NCI-H2196 treated with DMSO at 0.1 percent for 48 hours (cell line): Measurements from ENCODE around the gene ZNF764.
A peak's percentile ranks its signal among the peaks of the same experiment; 100 is the strongest.
"Not testable (repeated sequence)": the region's sequence is repeated elsewhere in the genome, so short reads cannot be mapped to it uniquely, and the experiment has no call there.

ENCODE experiments used
- DNase-seq: peaks from one replicate; lab custom pipeline; 2025; ENCODE audit not compliant: unreplicated experiment; lab: John Stamatoyannopoulos, UW

ZNF764 gene

DNA sequence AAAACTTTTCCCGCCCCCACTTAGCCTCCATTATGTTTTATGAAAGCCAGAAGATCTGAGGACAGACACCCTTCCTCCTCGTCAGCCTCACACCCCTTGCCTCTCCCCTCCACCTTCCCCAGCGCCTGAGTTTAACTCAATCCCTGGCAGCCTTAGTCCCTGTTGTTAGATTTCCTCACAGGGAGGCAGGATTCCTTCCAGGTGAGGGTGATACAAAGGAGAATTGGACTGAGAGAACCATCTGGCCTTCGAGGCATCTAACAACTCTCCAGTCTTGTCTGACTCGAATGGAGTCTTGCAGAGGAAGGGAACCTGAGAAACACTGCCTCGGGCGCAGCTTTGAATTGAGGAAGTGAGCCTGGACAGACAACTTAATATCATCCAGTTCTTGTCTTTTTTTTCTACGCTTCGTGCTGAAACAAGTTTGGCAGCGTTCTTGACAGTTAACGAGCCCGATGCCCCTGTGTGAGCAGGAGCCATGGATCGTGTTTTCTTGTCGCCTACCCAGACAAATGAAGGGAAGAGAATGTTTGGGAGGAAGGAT lies 30.5 kb downstream of the ZNF764 start:
- no peak for DNase-seq

DNA sequence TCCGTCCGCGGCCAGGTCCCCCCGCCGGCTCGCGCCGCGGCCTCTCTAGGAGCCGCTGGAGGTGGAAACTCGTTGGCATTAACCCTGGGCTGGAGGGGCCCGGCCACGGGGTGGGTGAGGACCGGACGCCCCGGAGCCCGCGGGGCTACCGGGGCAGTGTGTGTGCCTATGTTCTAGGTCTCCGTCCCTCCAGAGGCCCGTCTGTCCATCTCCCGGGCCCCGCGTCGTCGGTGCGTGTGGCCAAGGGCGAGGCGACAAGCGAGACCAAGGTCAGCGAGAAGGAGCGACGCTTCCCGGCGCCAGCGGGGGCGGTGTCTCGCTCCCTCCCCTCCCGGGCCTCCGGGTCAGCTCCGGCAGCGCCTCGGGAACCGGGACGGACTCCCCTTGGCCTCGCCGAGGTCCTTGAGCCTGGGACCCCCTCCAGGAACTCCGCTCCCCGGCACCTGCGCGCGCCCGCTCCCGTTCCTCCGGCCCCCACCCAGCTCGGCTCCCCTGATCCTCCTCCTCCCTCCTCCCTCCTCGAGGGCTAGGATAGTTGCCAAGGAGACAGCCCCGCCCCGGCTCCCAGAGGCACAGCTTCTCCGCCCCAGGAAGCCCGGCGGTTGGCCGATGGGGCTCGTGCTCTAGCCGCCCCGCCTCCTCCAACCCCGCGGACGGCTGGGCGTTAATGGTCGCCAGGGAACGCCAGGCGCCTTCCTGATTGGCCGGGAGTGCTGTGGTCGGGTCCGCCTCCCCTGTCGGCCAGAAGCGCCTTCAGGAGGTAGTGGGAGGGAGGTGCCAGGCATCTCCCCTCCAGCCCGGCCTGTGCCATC lies 31.1 kb downstream of the ZNF764 start:
- peak; percentile 98 for DNase-seq

DNA sequence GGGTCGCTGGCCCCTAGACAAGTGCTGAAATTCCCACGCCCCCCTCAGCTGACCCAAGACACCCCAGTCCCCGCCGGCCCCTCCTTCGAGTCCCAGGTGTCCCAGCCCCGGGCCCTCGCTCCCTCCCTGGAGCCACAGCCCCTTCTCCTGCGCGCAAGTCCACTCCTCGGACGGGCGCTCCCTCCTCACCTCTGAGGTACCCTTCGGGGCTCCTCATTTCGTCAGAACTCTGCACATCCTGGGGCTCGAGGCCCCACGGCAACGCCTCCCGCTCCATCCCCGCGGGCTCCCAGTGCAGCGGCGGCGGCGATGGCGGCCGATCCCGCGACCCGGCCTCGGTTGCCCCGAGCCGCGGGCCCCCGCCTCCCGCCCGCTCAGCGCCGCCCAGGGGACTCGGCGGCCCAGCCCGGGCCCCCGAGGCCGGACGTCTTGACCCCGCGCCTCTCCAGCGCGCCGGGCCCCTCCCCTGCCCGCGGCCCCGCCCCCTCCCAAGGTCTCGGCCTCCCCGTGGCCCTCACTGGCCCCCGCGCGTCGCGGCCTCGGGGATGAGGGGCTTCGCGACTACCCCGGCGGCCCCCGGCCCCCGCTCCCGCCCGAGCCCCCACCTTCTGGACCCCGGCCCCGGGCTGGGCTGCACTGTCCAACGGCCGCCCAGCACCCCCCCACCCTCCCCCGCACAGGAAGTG lies 31.9 kb downstream of the ZNF764 start, which contains the start of gene ZNF768:
Gene ZNF768, minus strand, starts transcription at position 430 of the 686 bp plus-strand sequence. Its CDS starts 153 bp downstream, at position 277.
- DNase-seq, result no peak

DNA sequence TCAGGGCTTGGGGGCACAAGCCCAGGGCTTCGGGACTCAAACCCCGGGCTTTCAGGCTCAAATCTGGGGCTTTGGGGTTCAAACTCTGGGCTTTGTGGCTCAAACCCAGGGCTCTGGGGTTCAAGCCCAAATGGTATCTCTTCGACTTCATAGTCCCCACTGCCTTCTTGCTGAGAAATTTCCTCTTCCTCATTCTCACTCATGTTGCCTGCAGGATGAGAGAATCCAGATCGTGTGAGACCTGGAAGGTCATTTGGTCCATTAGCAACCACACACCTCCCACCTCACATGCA lies 32.4 kb downstream of the ZNF764 start:
- no peak for DNase-seq

DNA sequence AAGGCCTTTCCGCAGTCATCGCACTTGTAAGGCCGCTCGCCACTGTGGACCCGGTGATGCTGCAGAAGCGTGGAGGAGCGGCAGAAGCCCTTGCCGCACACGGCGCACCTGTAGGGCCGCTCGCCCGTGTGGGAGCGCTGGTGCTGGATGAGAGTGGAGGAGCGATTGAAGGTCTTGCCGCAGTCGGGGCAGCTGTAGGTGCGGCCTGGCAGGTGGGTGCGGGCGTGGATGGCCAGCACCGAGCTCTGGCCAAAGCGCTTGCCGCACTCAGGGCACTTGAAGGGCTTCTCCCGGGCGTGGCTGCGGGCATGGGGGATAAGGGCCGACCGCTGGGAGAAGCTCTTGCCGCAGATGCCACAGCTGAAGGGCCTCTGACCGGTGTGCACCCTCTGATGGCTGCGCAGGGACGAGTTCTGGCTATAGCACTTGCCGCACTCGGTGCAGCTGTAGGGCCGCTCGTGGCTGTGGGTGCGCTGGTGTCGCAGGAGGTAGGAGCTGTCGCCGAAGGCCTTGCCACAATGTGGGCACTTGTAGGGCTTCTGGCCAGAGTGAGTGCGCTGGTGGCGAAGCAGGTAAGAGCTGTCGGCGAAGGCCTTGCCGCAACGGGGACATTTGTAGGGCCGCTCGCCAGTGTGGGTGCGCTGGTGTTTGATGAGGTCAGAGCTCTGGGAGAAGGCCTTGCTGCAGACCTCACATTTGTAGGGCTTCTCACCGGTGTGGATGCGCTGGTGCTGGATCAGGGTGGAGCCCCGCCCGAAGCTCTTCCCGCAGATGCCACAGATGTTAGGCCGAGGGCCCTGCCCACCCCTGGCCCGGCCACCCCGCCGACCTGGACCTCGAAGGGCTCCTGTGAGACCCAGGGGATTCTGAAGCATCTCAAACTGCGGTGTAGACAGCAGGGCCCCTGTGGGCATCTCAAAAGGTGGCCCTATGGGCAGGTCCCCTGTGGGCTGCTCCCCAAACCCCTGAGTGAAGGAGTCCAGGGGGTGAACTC lies 33.3 kb downstream of the ZNF764 start:
- DNase-seq, result no peak

DNA sequence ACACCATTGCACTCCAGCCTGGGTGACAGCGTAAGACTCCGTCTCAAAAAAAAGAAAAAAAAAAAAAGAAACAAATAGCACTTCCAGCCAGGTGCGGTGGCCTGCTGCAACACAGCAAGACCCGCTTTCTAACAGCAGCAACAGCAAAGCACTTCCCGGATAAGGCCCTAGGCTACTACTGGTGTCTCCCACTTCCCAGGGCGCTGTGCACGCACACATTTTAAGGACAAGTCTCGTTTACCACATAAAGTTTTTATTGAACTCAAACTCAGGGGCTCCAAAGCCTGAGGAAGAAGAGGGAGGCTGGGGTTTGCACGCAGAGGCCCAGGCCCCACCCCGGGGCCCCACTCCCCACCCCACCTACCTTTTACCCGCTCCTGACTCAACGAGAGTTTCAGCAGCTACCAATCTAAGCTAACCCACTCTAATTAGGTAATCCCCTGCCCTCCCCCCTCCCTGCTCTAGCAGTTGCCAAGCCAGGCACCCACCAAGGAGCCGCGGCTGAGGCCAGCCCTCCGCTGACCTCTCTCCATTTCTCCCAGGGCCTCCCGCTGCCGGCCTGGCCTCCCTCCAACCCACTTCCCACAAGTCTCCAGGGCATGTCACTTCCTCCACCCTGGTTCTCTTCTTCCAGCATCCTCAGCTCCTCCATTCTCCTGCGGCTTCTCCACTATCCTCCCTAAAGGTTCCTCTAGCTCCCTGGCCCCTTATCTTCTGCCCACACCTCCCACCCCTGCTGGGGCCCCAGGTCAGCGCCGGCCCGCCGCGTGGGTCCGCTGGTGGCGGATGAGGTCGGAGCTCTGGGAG lies 34.2 kb downstream of the ZNF764 start:
- DNase-seq, result no peak

DNA sequence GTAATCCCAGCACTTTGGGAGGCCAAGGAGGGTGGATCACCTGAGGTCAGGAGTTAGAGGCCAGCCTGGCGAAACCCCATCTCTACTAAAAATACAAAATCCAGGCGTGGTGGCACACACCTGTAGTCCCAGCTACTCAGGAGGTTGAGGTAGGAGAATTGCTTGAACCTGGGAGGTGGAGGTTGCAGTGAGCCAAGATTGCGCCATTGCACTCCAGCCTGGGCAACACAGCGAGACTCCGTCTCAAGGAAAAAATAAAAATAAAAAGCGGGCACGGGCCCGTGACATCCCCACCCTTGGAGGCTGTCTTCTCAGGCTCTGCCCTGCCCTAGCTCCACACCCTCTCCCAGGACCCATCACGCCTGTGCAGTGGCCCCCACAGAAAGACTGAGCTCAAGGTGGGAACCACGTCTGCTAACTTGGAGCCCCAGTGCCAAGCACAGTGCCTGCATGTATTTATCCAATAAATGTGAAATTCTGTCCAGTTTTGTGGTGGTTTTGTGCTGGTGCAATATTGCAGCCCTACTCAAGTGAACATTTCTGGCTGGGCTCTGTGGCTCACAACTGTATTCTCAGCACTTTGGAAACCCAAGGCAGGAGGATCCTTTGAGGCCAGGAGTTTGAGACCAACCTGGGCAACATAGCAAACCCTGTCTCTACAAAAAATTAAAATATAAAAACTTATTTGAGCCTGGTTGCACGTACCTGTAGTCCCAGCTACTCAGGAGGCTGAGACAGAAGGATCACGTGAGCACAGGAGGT lies 35.3 kb downstream of the ZNF764 start:
- not testable (repeated sequence) for DNase-seq

DNA sequence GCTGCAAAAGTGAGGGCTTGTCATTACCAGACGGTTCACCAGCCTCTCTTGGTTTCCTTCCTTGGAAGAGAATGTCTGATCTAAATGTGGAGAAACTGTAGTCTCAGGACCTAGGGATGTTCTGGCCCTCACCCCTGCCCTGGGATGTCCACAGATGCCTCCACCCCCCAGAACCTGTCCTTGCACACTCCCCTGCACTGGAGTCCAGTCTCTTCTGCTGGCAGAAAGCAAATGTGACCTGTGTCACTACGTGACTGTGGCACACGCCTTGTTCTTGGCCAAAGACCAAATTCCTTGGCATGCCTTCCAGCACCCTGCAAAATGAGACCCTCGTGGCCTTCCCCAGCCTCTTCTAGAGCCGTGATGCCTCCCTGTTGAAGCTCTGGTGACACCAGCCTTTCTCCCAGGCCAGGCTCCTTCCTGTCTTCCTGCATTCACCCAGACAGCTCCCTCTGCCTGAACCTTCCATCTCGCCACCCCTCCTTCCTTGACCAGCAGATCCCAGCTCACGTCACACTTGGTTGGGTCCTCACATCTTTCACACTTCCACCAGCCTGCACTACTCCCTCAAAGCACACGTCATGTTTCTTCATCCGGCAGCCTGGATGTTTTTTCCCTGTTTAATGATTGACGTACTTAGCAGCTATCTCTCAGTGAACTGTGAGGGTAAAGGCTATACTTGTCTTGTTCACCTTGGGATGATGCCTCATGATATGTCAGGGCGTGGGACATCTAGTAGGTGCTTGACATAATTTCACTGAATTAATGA lies 36.1 kb downstream of the ZNF764 start:
- no peak for DNase-seq

DNA sequence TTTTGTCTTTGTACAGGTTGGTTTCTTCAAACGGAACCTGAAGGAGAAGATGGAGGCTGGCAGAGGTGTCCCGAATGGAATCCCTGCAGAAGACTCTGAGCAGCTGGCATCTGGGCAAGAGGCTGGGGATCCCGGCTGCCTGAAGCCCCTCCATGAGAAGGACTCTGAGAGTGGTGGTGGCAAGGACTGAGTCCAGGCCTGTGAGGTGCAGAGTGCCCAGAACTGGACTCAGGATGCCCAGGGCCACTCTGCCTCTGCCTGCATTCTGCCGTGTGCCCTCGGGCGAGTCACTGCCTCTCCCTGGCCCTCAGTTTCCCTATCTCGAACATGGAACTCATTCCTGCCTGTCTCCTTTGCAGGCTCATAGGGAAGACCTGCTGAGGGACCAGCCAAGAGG lies 36.7 kb downstream of the ZNF764 start:
- no peak for DNase-seq

DNA sequence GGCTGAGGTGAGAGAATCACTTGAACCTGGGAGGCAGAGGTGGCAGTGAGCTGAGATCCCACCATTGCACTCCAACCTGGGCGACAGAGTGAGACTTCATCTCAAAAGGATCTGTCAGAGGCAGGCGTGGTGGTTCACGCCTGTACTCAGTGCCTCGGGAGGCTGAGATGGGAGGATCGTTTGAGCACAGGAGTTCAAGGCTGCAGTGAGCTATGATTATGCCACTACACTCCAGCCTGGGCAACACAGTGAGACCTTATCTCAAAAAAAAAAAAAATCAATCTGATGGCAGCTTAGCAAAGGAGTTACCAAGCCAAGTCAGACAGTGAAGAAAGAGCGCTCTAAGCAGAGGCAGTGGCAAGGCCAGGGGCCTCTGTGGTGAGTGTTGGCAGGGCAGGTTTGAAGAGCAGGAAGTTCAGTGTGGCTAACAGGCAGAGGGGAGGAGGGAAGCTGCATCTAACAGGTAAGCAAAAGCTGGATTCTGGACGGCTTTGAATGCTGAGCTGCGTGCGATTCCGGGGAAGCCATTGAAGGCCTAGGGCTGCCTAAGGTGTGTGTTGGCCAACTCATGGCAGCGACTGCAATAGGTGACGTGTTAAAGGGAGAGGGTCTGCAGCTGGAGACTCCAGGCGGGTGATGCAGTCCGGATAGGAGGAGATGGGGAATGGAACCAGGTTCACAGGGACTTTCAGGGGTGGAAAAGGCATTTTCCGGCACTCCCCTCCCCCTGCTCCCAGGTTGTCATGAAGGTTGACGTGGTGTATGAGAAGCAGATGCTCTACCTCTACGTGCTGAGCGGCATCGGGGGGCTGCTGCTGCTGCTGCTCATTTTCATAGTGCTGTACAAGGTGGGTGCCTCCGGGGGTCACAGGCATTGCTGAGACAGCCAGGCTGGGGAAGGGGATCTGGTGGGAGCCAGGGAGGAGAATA lies 38.8 kb downstream of the ZNF764 start:
- no peak for DNase-seq

DNA sequence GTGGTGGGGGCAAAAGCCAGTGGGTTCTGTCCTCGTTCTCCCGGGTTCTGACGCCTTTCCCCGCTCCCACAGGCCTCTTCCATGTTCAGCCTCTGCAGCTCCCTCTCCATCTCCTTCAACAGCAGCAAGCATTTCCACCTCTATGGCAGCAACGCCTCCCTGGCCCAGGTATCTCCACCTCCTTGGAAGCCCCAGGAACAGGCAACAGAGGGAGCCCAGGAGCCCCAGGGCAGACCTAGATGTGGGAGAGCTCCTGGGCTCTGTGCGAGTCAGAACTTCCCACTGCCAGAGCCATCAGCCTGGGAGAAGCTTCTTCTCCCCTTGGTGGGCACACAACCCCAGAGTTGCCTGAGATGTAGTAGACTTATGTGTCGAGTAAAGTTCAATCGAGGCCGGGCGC lies 39.6 kb downstream of the ZNF764 start:
- no peak for DNase-seq

DNA sequence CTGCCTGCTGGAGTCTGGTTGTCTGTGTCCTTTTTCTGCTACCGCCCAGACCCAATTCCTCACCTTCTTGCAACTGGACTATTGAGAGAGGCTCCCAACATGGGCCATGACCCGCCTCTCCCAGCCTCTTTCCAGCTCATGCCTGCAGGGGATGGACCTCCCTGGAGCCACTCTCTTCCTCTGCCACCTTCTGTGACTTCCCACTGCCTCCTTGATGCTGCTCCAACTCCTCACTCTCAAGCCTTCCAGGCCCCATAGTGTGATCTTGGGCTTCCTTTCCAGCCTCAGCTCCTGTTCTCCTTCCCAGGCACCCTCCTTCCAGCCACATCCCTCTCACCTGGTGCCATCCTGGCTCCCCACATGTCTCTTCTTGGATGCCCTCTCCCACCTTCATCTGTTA lies 42.9 kb downstream of the ZNF764 start:
- no peak for DNase-seq

DNA sequence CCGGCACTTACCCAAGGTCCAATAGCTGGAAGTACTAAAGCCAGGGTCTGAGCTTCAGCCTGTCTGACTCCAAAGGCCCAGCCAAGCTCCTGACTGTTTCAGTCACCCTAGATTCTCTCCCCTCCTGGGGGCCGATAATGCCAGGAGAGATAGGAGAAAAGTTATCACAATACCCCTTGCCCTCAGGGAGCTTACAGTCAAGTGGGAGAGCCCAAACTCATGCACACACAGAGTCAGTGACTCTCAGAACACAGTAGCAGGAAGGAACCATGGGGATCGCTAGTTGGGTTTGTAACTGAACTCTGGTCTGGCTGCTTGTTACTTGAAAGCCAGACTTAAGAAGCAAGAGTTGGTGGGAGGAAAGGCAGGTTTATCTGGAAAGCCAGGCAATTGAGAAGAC lies 46.7 kb downstream of the ZNF764 start:
- no peak for DNase-seq

DNA sequence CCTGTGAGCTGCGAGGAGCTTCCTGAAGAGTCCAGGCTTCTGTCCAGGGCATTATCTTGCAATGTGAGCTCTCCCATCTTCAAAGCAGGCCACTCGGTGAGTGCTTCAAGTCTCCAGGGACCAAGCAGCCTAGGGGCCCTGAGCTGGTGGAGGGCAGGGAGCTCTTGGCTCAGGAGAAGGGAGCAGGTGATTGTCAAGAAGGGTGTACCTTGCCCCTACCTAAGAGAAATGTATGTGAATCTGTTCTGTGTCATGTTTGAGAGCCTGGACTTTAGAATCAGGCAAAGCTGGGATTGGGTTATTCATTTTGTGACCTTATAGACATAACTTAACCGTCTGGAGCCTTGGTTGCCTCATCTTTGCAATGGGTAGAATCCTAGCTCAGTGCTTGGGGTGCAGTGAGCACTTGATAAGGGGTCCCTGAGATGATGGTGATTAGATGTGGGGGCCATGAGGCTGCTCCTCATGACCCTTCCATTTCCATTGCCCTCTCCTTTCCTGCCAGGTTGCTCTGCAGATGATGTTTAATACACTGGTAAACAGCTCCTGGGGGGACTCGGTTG lies 47.7 kb downstream of the ZNF764 start:
- no peak for DNase-seq

DNA sequence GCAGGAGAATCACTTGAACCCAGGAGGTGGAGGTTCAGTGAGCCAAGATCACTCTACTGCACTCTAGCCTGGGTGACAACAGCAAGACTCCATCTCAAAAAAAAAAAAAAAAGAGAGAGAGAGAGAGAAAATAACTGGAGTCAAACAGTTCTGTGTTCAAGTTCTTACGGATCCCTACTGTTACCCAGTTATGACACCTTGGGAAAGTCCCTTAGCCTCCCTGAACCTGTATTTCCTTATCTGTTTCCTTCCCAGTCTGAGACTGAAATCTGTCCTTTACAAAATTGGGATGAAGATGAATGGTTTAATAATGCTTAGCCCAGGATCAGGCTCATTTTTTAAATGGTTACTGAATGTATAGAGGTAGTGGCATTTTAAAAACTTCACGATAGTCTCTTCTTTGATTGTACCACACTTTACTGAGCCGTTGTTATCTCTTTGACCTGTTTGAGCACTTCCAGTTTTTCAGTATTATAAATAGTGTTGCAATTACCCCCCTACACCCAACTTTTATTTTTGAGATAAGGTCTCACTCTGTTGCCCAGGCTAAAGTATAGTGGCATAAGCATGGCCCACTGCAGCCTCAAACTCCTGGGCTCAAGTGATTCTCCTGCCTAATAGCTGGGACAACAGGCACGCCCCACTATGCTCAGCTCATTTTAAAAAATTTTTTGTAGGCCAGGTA lies 49.0 kb downstream of the ZNF764 start:
- no peak for DNase-seq
